Gastroesophageal sphincter (tissue), 3 donors: ENCODE measurements around the gene CLDN14.

ENCODE experiments used
- EP300 ChIP-seq: sonication (generic); formaldehyde crosslinking; IDR thresholded peaks from one replicate; pipeline ENCODE4 v1.6.1; 2017; ENCODE audit warnings: antibody characterized with exemption, mild to moderate bottlenecking
- POLR2A ChIP-seq, 2 donors: fragments of 450-650 bp; IDR thresholded peaks; one replicate each; pipeline ENCODE4 v1.6.1; 2017; ENCODE audit warnings: antibody characterized with exemption in 2 of 2, mild to moderate bottlenecking in 2 of 2, moderate library complexity in 1 of 2
- POLR2AphosphoS5 ChIP-seq: sonication (generic); formaldehyde crosslinking; IDR thresholded peaks from one replicate; pipeline ENCODE4 v1.6.1; 2017; ENCODE audit warnings: antibody characterized with exemption
- TF ChIP-seq, protein P1 (sequence below), 4 experiments: fragments of 200-600 bp in 2 of 4; fragments of 450-650 bp in 2 of 4; sonication (generic) in 1 of 4; IDR thresholded peaks; one replicate each; pipeline ENCODE4 v1.5.1; 2017 to 2019; ENCODE audit warnings: antibody characterized with exemption in 4 of 4, mild to moderate bottlenecking in 2 of 4, moderate library complexity in 2 of 4

- TF ChIP-seq, protein P1, sequence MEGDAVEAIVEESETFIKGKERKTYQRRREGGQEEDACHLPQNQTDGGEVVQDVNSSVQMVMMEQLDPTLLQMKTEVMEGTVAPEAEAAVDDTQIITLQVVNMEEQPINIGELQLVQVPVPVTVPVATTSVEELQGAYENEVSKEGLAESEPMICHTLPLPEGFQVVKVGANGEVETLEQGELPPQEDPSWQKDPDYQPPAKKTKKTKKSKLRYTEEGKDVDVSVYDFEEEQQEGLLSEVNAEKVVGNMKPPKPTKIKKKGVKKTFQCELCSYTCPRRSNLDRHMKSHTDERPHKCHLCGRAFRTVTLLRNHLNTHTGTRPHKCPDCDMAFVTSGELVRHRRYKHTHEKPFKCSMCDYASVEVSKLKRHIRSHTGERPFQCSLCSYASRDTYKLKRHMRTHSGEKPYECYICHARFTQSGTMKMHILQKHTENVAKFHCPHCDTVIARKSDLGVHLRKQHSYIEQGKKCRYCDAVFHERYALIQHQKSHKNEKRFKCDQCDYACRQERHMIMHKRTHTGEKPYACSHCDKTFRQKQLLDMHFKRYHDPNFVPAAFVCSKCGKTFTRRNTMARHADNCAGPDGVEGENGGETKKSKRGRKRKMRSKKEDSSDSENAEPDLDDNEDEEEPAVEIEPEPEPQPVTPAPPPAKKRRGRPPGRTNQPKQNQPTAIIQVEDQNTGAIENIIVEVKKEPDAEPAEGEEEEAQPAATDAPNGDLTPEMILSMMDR (IDR thresholded peaks at IDR 0.05) = no peak
- TF ChIP-seq POLR2AphosphoS5 (no peak), EP300 (no peak), POLR2A (IDR thresholded peaks at IDR 0.05) (no peak)
These were observed 5.6 kb upstream of the CLDN14 start for GRCh38 chr21:36485476-36485875.
